Endothelial cell of umbilical vein (primary cell): ENCODE results near the gene RPL13. TPM values are rescaled to one million over a fixed set of nuclear protein-coding genes. Genes with fewer than 3 reads are reported as not detected.

Source experiments
- BruUV-seq: library from RNA; stranded (reverse); fragments of 400-500 nt; replicated peaks from 2 replicates; lab custom pipeline; 2021; lab: Mats Ljungman, UMichigan
- CTCF ChIA-PET: fragments of 300-600, 350-600 bp; sonication (Branson Sonifier 250); formaldehyde crosslinking; loops from one replicate; lab custom pipeline; 2021; ENCODE audit warnings: antibody characterized with exemption, inconsistent platforms; lab: Charles Lee
- POLR2A ChIA-PET: fragments of 300-600, 350-600 bp; sonication (Branson Sonifier 250); formaldehyde crosslinking; loops from one replicate; lab custom pipeline; 2021; ENCODE audit warnings: antibody characterized with exemption, inconsistent platforms; lab: Charles Lee
- DNase-seq: peaks from one replicate; pipeline ENCODE4 v3.0.0-alpha.2; 2011; ENCODE audit warnings: low read depth, low spot score
- FAIRE-seq: peaks from 2 replicates; lab custom pipeline; 2011; peaks lifted over from hg19 to GRCh38; lab: Jason Lieb, UNC
- H2AFZ ChIP-seq: 2 replicates; pipeline ENCODE4 v1.6.0; 2012; ENCODE audit warnings: low read depth, low read length, control low read depth, inconsistent platforms
- H3K27ac ChIP-seq: 2 replicates; pipeline ENCODE4 v1.5.1; 2011; ENCODE audit warnings: low read depth, mild to moderate bottlenecking, control low read depth, low read length, moderate library complexity; ENCODE audit not compliant: insufficient read depth
- H3K27me3 ChIP-seq, 2 experiments: 2 replicates each; pipeline versions ENCODE4 v1.6.0 to v1.6.1; 2011; ENCODE audit warnings: low read length in 2 of 2, mixed read lengths in 1 of 2; ENCODE audit not compliant: control insufficient read depth in 2 of 2, insufficient read depth in 2 of 2
- H3K36me3 ChIP-seq, 2 experiments: 2 replicates in 1 of 2; 3 replicates in 1 of 2; pipeline ENCODE4 v1.5.1; 2011; ENCODE audit warnings: low read length in 2 of 2, mild to moderate bottlenecking in 1 of 2, moderate library complexity in 1 of 2; ENCODE audit not compliant: control insufficient read depth in 2 of 2, insufficient read depth in 2 of 2; ENCODE audit errors: extremely low read depth in 1 of 2
- H3K4me1 ChIP-seq: 3 replicates; pipeline ENCODE4 v1.5.1; 2011; ENCODE audit warnings: mild to moderate bottlenecking, low read length; ENCODE audit not compliant: control insufficient read depth, insufficient read depth; ENCODE audit errors: extremely low read depth
- H3K4me2 ChIP-seq: 2 replicates; pipeline ENCODE4 v1.6.1; 2011; ENCODE audit warnings: low read length, control low read depth, mixed read lengths; ENCODE audit not compliant: insufficient read depth
- H3K4me3 ChIP-seq, 3 experiments: fragments of 200-600 bp in 1 of 3; sonication (generic), shearing (Covaris generic) in 1 of 3; replicated peaks in 1 of 3; 2 replicates each; pipeline ENCODE4 v1.5.1; 2011 to 2016; ENCODE audit warnings: control low read depth in 3 of 3, low read length in 3 of 3, mild to moderate bottlenecking in 2 of 3, inconsistent platforms in 1 of 3, low read depth in 1 of 3, moderate library complexity in 1 of 3; ENCODE audit not compliant: insufficient read depth in 1 of 3
- H3K79me2 ChIP-seq: 2 replicates; pipeline ENCODE4 v1.6.0; 2012; ENCODE audit warnings: low read length, inconsistent platforms; ENCODE audit not compliant: control insufficient read depth, insufficient read depth
- H3K9ac ChIP-seq: replicated peaks from 2 replicates; pipeline ENCODE3; 2011; ENCODE audit warnings: low read length, control low read depth; ENCODE audit not compliant: insufficient read depth; ENCODE audit errors: extremely low read depth
- H3K9me1 ChIP-seq: replicated peaks from 3 replicates; pipeline ENCODE4 v1.6.0; 2011; ENCODE audit warnings: mild to moderate bottlenecking, low read length; ENCODE audit not compliant: control insufficient read depth, insufficient read depth; ENCODE audit errors: extremely low read depth
- H3K9me3 ChIP-seq: replicated peaks from 2 replicates; pipeline ENCODE4 v1.5.1; 2012; ENCODE audit warnings: low read length, inconsistent platforms; ENCODE audit not compliant: control insufficient read depth, insufficient read depth
- H4K20me1 ChIP-seq: replicated peaks from 2 replicates; pipeline ENCODE3; 2011; ENCODE audit warnings: mild to moderate bottlenecking, low read length; ENCODE audit not compliant: control insufficient read depth, insufficient read depth; ENCODE audit errors: extremely low read depth
- CTCF ChIP-seq, 2 donors: IDR thresholded peaks; 1 replicate in 1 of 2; 2 replicates in 1 of 2; pipeline ENCODE4 v1.5.1; 2011; ENCODE audit warnings: low read length in 2 of 2, mild to moderate bottlenecking in 2 of 2, moderate library complexity in 2 of 2, control low read depth in 1 of 2, inconsistent platforms in 1 of 2, low read depth in 1 of 2; ENCODE audit not compliant: insufficient read depth in 1 of 2; ENCODE audit errors: extremely low read depth in 1 of 2
- EZH2 ChIP-seq: IDR thresholded peaks from 2 replicates; pipeline ENCODE4 v1.6.1; 2012; ENCODE audit warnings: borderline replicate concordance, low read depth, mild to moderate bottlenecking, moderate library complexity, low read length, inconsistent platforms; ENCODE audit not compliant: severe bottlenecking
- FOS ChIP-seq: IDR thresholded peaks from 2 replicates; pipeline ENCODE4 v1.6.1; 2011; ENCODE audit warnings: mild to moderate bottlenecking, low read length, moderate library complexity, borderline replicate concordance; ENCODE audit not compliant: insufficient read depth
- GATA2 ChIP-seq: IDR thresholded peaks from 2 replicates; pipeline ENCODE4 v1.7.0; 2011; ENCODE audit warnings: low read depth, mild to moderate bottlenecking, moderate library complexity, mixed read lengths, low read length; ENCODE audit not compliant: insufficient read length, insufficient read depth
- JUN ChIP-seq: IDR thresholded peaks from 2 replicates; pipeline ENCODE4 v1.6.1; 2011; ENCODE audit warnings: borderline replicate concordance, low read depth; ENCODE audit not compliant: insufficient read length, insufficient read depth
- MAX ChIP-seq: IDR thresholded peaks from 2 replicates; pipeline ENCODE4 v1.6.1; 2011; ENCODE audit not compliant: insufficient read depth, insufficient read length
- MYC ChIP-seq: IDR thresholded peaks from one replicate; pipeline ENCODE4 v1.6.1; 2011; ENCODE audit warnings: mild to moderate bottlenecking, low read depth, low read length
- POLR2AphosphoS5 ChIP-seq: IDR thresholded peaks from 2 replicates; pipeline ENCODE4 v1.6.1; 2012; ENCODE audit warnings: low read depth, mild to moderate bottlenecking, control low read depth, low read length, moderate library complexity; ENCODE audit not compliant: insufficient read depth
- dilution Hi-C: fragments of 300-500 bp; cut with MboI; formaldehyde crosslinking; loops from one replicate; pipeline ENCODE4 v1.15.0; 2019; ENCODE audit warnings: low sequenced_read_pairs; ENCODE audit not compliant: extremely low pct_ligation_motif_present
- intact Hi-C: fragments of 100-400 bp; cut with micrococcal nuclease; formaldehyde crosslinking; loops from one replicate; pipeline ENCODE4 v1.10.0; 2022
- polyA plus RNA-seq, 4 experiments: library from polyadenylated mRNA; depleted of rRNA in 3 of 4; stranded (reverse) in 3 of 4; unstranded in 1 of 4; fragments of >200 nt; gene quantifications; 2 replicates each; pipeline versions ENCODE4 v1.2.1 to v1.2.3, GENCODE V29; 2011 to 2012; ENCODE audit warnings: missing spikeins in 1 of 4
- total RNA-seq: library from RNA; stranded (reverse); gene quantifications from 2 replicates; pipeline ENCODE4 v1.2.3, GENCODE V29; 2021

Gene RPL13
- total and polyA plus RNA-seq, 2 donors (not counting 3 experiments of a cell fraction or from before 2014, with no cell fraction given), result 1,463 to 5,670 TPM

GRCh38 chr16:89596957-89597649 is 36.6 kb downstream of the RPL13 start:
- no peak for FAIRE-seq
- no peaks in the 10 kb centered on the region for H3K27me3 ChIP-seq
- POLR2A ChIA-PET, result no interaction called here
- H3K9me3 ChIP-seq, result no peaks in the 10 kb centered on the region
- no TSS peak for BruUV-seq
- no peak overlapping the region for H3K4me3 ChIP-seq
- no peak overlapping the region for H3K4me2 ChIP-seq
- H3K79me2 ChIP-seq, result no peaks in the 10 kb centered on the region
- H3K36me3 ChIP-seq, result no peaks in the 10 kb centered on the region
- H3K9ac ChIP-seq, result no peak overlapping the region
- CTCF ChIA-PET, result interaction anchor here (1.5 kb wide), 1 partner anchor 18 kb away, joined by 6 read pairs; no protein-coding TSS in a partner anchor
- peaks cover 3% of the 10 kb centered on the region for H3K4me1 ChIP-seq
- H3K9me1 ChIP-seq, result no peaks in the 10 kb centered on the region
- H2AFZ ChIP-seq, result no peak overlapping the region
- dilution Hi-C loops, result no loop called here
- H4K20me1 ChIP-seq, result no peaks in the 10 kb centered on the region
- H3K27ac ChIP-seq, result no peak overlapping the region
- no peak for DNase-seq
- TF ChIP-seq MAX, result no peak
- TF ChIP-seq JUN, result no peak
- TF ChIP-seq GATA2, result no peak
- no peak for TF ChIP-seq CTCF (IDR thresholded peaks at IDR 0.05; ENCODE audit: extremely low read depth in 1 of 2, insufficient read depth in 1 of 2, low read depth in 1 of 2, low read length in 2 of 2)
- TF ChIP-seq MYC, result no peak
- no peak for TF ChIP-seq EZH2
- TF ChIP-seq POLR2AphosphoS5, result no peak
- no peak for TF ChIP-seq FOS
- intact Hi-C loops, result no loop called here
